GM12865 (cell line): ENCODE results near the gene USP19.

ENCODE experiments used
- DNase-seq: peaks from one replicate; pipeline ENCODE4 v3.0.0; 2010; ENCODE audit warnings: low read depth
- H3K4me3 ChIP-seq: 2 replicates; pipeline ENCODE4 v1.5.1; 2011; ENCODE audit warnings: mild to moderate bottlenecking, low read depth, low read length, control low read depth
- TF ChIP-seq, protein P1 (sequence below): IDR thresholded peaks from 2 replicates; pipeline ENCODE4 v1.5.1; 2011; ENCODE audit warnings: low read length, control low read depth, low read depth, inconsistent platforms; ENCODE audit not compliant: insufficient read depth; ENCODE audit errors: missing control alignments

Gene USP19

DNA sequence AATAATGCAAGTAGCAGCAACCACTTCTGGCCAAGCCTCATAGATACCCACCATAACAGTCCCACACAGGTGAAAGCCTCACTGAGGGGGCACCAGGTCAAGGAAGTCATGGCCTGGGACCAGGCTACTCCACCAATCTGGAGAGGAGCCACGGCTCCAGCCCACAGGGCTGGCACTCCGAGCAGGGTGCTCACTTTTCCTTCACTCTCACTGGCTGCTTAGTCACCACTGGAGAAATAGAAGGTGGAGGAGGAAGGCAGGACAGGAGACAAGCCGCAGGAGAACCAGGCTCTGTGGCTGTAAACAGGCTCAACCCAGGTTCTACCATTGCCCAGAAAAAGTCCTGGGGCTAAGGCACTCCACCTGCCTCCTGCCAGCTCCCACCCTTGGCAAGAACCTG is 1.2 kb downstream of the USP19 start:
- H3K4me3 ChIP-seq: peak overlapping the region; percentile 98
- TF ChIP-seq, protein P1, sequence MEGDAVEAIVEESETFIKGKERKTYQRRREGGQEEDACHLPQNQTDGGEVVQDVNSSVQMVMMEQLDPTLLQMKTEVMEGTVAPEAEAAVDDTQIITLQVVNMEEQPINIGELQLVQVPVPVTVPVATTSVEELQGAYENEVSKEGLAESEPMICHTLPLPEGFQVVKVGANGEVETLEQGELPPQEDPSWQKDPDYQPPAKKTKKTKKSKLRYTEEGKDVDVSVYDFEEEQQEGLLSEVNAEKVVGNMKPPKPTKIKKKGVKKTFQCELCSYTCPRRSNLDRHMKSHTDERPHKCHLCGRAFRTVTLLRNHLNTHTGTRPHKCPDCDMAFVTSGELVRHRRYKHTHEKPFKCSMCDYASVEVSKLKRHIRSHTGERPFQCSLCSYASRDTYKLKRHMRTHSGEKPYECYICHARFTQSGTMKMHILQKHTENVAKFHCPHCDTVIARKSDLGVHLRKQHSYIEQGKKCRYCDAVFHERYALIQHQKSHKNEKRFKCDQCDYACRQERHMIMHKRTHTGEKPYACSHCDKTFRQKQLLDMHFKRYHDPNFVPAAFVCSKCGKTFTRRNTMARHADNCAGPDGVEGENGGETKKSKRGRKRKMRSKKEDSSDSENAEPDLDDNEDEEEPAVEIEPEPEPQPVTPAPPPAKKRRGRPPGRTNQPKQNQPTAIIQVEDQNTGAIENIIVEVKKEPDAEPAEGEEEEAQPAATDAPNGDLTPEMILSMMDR: no peak
- DNase-seq: no peak

DNA sequence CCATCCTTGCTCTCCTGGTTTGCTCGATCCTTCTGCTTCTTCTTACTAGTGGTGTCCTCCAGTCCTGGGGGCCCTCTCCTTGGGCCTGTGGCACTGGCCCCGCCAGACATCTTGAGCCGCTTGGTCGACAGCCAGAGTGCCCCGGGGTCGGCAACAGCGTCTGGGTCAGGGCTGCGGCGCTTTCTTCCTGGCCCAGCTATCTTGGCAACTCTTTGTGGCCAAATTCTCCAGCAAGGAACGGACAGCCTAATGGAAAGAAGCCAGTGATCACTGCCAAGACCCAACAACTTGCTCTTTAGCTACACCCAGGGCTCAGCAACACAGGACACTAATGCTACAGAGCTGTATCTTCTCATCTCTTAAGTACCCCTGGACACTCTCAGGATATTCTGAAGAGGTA is 1.6 kb downstream of the USP19 start:
- TF ChIP-seq, protein P1: no peak
- no peak for DNase-seq
- peak overlapping the region; percentile 98; the same call in 1 of the 2 replicates for H3K4me3 ChIP-seq

DNA sequence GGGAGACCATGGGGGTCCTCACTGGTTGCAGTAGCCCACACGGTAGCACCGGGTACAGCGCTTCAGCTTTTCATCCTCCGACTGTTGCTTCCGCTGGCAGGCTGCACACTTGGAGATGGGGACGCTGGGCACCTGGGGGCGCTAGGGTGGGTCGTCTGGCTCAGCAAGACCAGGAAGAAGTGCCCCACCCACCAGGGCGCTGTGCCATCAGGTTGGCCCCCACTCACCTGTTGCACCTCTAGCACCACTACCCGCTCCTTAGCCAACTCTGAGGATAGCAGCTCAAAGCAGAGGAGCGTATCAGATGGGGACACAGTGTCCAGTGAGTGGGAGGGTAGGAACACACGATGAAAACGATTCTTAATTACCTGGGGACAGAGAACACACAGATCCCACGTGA is 8.4 kb downstream of the USP19 start:
- DNase-seq: no peak
- TF ChIP-seq, protein P1: no peak
- H3K4me3 ChIP-seq: no peak overlapping the region

DNA sequence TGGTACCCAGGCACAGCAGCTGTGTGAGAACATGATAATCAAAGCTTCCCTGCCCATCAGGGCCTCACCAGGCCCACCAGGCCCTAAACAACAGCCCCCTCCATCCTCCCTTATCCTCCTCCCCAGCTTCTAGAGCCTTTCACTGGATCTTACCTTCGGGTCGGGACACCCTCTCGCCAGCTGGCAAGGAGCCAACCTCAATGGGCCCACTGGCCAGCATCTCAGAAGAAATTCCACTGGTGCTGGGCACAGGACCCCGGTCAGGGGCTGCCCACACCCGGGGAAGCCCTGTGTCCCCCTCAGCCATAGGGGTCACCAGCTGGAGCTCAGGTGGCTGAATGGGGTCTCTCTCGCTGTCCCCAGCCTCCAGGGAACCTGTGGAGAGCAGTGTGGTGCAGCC is 9.3 kb downstream of the USP19 start:
- no peak overlapping the region for H3K4me3 ChIP-seq
- DNase-seq: no peak
- TF ChIP-seq, protein P1: no peak

DNA sequence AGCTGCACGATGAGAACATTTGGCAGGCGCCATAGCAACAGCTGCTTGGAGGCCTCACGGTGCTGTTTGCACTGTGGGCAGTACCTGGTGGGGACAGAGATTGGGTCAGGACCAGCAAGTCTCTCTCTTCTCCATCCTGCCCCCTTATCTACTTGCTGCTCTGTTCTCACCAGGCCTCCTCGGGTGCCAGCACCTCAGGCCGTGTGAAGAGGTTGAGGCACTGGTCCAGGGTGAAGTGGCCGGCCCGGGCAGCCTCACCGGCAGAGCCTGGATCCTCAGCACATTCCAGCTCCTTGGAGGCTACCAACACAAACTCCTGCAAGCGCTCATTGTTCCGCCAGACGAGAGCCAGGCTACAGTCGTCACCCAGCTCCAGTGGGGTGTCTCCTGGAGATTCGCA is 9.8 kb downstream of the USP19 start:
- no peak for DNase-seq
- TF ChIP-seq, protein P1: no peak

DNA sequence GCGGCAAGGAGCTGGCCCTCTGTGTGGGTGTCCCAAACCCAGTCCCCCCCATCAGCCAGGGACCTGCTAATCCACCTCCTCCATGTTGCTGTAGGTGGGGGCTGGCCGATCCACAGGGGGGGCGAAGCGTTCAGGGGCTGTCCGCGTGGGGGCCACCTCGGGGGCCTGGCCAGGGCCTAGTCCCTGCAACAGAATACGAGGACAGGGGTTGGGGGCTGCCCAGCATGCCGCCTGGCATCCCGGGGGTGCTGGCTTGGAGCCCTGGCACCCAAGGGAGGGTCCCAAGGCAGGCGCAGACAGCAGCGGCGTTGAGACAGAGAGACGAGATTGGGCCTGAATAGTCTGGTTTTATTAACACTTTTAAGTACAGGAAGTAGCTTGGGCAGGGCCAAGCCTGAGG is 12.3 kb downstream of the USP19 start:
- TF ChIP-seq, protein P1: no peak
- DNase-seq: no peak
- H3K4me3 ChIP-seq: no peak overlapping the region

More for the DNA sequence above, 9.8 kb downstream of the USP19 start:
- no peak overlapping the region for H3K4me3 ChIP-seq

DNA sequence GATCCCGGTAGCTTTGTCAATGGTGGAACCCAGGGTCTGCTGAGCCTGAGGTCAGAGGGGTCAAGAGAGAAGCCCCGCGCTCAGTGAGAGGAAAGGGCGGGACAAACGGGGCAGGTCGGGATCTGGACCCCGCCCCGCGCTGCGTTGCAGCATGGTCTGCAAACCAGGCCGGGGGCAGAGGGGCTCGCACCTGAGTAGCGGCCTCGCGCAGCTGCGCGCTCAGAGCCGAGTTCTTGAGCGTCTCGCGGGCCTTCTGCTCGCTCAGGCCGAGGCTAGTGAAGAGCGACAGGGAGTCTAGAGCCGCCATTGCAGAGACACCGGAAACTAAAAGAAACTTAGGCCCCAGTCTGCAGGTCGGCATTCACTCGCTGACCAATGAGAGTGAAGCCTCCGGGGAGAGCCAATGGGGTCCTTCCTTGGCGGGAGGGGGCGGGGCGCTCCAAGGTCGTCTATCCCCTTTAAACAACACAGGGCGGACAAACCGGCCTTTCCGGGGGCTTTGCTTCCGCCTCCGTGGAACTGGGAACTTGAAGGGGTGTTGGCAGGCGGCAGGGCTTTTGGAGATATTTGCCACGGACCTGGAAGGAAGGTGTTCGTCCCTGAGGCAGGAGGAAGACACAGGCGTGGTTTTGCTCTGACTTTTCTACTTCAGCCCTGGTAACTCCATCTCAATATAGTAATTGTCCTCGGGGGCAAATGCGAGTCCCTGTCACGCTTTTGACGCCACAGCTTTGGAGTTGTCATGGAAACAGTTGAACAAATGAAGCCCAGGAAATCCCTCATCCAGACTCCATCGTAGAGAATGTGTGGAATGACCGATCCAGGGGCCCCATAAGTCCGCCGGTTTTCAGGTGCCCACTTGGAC is 16.0 kb downstream of the USP19 start, which contains the start of gene QARS1:
TSS of gene QARS1 (minus strand) at position 331 of the 865 bp plus-strand sequence. CDS start at position 307, 24 bp downstream.
- TF ChIP-seq, protein P1: no peak
- peak; percentile 94 for DNase-seq
- H3K4me3 ChIP-seq: peak within 1 kb of the TSS; percentile 82
